ELF-1 (cell line): ENCODE data around the gene MYO16.
A peak's percentile ranks its signal among the peaks of the same experiment; 100 is the strongest.

Source experiments
- DNase-seq: peaks from one replicate; pipeline ENCODE4 v3.0.0-alpha.2; 2016; ENCODE audit warnings: low read depth, low spot score

Gene MYO16

GRCh38 chr13:109227344-109227940 lies 598.0 kb downstream of the MYO16 start:
- DNase-seq, result no peak

- DNase-seq, result no peak
Observed at GRCh38 chr13:109228211-109228610, 598.8 kb downstream of the MYO16 start.

DNA sequence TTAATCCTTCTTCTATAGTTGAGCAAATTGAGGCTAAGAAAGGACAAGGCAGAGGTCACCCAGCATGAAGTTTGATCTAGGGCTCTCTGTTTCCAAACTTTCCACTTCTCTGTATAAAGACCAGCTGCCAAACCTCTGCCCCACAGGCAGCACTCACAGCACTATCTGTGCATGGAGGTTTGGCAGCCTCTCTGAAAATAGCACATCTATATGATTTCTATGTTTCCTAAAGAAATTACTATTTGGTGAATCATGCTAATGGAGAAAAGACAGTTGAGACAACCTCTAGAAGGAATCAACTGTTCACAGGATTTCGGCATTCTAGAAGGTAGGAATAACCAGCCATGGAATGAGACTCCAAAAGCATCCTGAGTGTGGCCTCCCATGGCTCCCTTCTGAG lies 602.5 kb downstream of the MYO16 start:
- DNase-seq, result no peak

GRCh38 chr13:109233293-109233692 lies 603.9 kb downstream of the MYO16 start:
- no peak for DNase-seq

- DNase-seq, result no peak
Observed at GRCh38 chr13:109235901-109236300, 606.5 kb downstream of the MYO16 start.

GRCh38 chr13:109241160-109241559 lies 611.7 kb downstream of the MYO16 start:
- no peak for DNase-seq

- DNase-seq, result peak; percentile 30
Observed at GRCh38 chr13:109243311-109243951, 614.0 kb downstream of the MYO16 start.

DNA sequence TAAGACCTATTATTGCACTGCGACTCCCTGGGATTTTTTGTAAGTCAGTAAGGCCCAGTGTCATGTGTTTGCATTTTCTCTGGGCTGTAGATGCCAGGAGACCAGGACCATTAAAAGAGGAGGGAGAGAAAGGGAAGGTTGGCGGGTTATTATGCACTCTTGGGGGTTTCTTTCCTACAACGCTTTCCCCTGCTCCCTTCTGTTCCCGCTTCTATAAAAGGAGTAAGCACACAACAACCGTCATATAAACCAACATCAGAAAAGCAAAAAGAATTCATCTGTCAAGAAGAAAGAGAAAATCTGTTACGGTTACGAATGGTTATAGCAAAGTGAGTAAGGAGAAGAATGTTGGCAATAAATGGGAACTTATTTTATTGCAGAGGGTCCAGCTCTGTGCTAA lies 615.2 kb downstream of the MYO16 start:
- no peak for DNase-seq

GRCh38 chr13:109246001-109246400 lies 616.6 kb downstream of the MYO16 start:
- no peak for DNase-seq

DNA sequence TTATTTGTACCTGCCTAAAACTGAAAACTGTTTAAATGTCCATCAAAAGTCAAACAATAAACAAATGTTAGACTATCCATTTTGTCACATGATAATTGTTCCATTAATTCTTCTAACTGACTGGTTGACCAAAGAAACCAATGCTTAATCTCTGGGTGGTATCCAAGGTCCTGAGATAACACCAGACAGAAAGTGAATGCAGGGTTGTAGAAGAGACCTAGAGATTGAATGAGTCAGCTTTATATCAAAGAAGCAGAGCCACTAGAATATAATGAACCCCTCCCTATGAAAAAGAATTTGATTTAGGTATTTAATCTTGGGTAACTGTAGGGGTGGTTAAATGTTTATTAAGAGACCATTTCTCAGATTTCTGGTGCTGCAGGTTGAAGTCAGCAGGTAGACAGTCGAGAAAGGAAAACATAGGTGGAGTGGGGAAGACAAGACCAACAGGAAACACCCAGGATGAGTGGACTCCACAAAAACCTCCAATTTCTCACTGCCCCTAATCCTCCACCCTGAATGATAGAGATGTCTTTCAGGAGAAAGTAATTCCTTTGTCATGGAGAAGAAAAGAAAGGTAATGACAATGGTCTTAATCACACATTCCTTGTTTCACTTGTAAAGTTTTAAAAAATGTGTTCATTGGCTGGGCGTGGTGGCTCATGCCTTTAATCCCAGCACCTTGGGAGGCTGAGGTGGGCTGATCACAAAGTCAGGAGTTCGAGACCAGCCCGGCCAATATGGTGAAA lies 620.5 kb downstream of the MYO16 start:
- DNase-seq, result no peak

- DNase-seq, result no peak
Observed at GRCh38 chr13:109251956-109252355, 622.5 kb downstream of the MYO16 start.

GRCh38 chr13:109253316-109253715 lies 623.9 kb downstream of the MYO16 start:
- DNase-seq, result no peak

GRCh38 chr13:109254274-109254673 lies 624.9 kb downstream of the MYO16 start:
- peak; percentile 41 for DNase-seq

GRCh38 chr13:109255141-109255856 lies 625.9 kb downstream of the MYO16 start:
- DNase-seq, result no peak

DNA sequence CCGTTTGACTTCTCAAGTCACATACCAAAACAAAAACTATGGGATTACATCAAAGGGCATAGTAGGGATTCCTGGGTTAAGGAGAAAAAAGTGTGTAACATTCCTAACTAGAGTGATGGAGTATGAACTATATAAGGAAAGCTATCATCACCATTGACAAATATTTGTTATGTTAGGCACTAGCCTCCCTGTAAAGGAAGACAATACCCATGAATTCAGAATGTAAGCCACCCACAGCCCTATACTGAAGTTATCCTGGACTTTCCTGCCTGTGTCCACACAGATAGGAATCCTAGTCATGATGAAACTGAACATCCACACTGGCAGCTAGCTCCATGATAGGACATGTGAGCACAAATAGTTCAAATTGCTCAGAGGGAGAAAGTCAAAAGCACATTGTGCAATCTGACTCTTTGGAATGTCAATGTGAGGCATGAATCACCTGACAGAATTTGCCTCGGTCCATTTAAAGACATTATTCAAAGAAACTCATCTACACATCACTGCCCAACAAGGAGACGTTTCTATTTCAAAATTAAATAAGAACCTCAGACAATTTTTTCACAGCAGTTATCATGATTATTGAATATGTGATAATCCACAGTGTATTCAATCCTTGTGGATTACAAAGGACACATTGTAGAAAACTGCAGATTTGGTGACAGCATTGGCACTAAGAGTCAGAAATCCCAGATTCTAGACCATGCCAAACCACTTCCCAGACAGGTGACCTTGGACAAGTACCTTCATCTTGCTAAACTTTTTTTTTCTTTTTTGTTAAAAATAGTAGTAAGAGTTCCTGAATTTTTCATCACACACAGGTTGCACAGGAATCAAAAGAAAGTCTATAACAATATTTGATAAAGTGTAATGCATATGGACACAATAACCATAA lies 627.7 kb downstream of the MYO16 start:
- peak; percentile 40 for DNase-seq
